B cell (primary cell): ENCODE data around the gene PLXNA3. TPM values are rescaled to one million over a fixed set of nuclear protein-coding genes. Genes with fewer than 3 reads are reported as not detected.

ENCODE experiments used
- ATAC-seq: fragments of 200-7000 bp; cut with Tn5 transposase; one replicate; pipeline ENCODE4 v1.10.0; 2021; ENCODE audit warnings: low read depth, mild to moderate bottlenecking, moderate number of reproducible peaks, moderate library complexity
- CTCF ChIA-PET: fragments of 350-600 bp; sonication (Branson Sonifier 250); formaldehyde crosslinking; loops from one replicate; lab custom pipeline; 2021; ENCODE audit warnings: antibody characterized with exemption, inconsistent platforms; lab: Charles Lee
- POLR2A ChIA-PET: fragments of 350-600 bp; sonication (Branson Sonifier 250); formaldehyde crosslinking; loops from one replicate; lab custom pipeline; 2021; ENCODE audit warnings: antibody characterized with exemption; lab: Charles Lee
- DNase-seq: peaks from one replicate; pipeline ENCODE4 v3.0.0; 2013
- H2AFZ ChIP-seq: 2 replicates; pipeline ENCODE4 v1.6.1; 2012; ENCODE audit warnings: mild to moderate bottlenecking, low read depth, low read length; ENCODE audit not compliant: insufficient read depth, poor library complexity, severe bottlenecking
- H3K27ac ChIP-seq, 2 donors: 1 replicate in 1 of 2; 2 replicates in 1 of 2; pipeline ENCODE4 v1.5.1; 2012 to 2013; ENCODE audit warnings: low read length in 2 of 2, mild to moderate bottlenecking in 2 of 2, moderate library complexity in 1 of 2
- H3K27me3 ChIP-seq, 4 experiments: fragments of 200-600 bp in 1 of 4; sonication (generic) in 1 of 4; replicated peaks in 1 of 4; 1 replicate in 2 of 4; 2 replicates in 2 of 4; pipeline versions ENCODE4 v1.6.1 to v1.7.0; 2013 to 2016; ENCODE audit warnings: low read length in 3 of 4, mild to moderate bottlenecking in 2 of 4, mixed read lengths in 1 of 4, moderate library complexity in 1 of 4; ENCODE audit not compliant: insufficient read depth in 4 of 4, control insufficient read depth in 3 of 4; ENCODE audit errors: control extremely low read depth in 1 of 4
- H3K36me3 ChIP-seq, 2 experiments: replicated peaks in 1 of 2; 1 replicate in 1 of 2; 2 replicates in 1 of 2; pipeline versions ENCODE4 v1.6.1 to v1.7.1; 2013; ENCODE audit warnings: low read length in 1 of 2; ENCODE audit not compliant: insufficient read depth in 2 of 2, control insufficient read depth in 1 of 2; ENCODE audit errors: control extremely low read depth in 1 of 2, extremely low read depth in 1 of 2
- H3K4me1 ChIP-seq, 2 donors: fragments of 200-600 bp in 1 of 2; sonication (generic) in 1 of 2; 1 replicate in 1 of 2; 2 replicates in 1 of 2; pipeline versions ENCODE4 v1.5.1 to v1.6.1; 2013 to 2017; ENCODE audit warnings: low read length in 2 of 2; ENCODE audit not compliant: control insufficient read depth in 2 of 2, insufficient read depth in 2 of 2
- H3K4me2 ChIP-seq: replicated peaks from 2 replicates; pipeline ENCODE3; 2012; ENCODE audit warnings: mild to moderate bottlenecking, low read depth, low read length; ENCODE audit not compliant: poor library complexity, severe bottlenecking
- H3K4me3 ChIP-seq, 5 experiments: fragments of 200-600 bp in 1 of 5; sonication (generic) in 1 of 5; 1 replicate in 3 of 5; 2 replicates in 2 of 5; pipeline versions ENCODE4 v1.5.1 to v1.7.0; 2011 to 2016; ENCODE audit warnings: low read length in 4 of 5, mild to moderate bottlenecking in 4 of 5, low read depth in 2 of 5, control low read depth in 1 of 5, moderate library complexity in 1 of 5; ENCODE audit not compliant: insufficient read depth in 1 of 5; ENCODE audit errors: control extremely low read depth in 1 of 5, extremely low read depth in 1 of 5
- H3K79me2 ChIP-seq: fragments of 200-600 bp; sonication (generic); one replicate; pipeline ENCODE4 v1.6.0; 2016; ENCODE audit warnings: low read length; ENCODE audit not compliant: control insufficient read depth, insufficient read depth
- H3K9ac ChIP-seq: fragments of 200-600 bp; sonication (generic); 2 replicates; pipeline ENCODE4 v1.6.1; 2017; ENCODE audit warnings: mild to moderate bottlenecking, low read length, moderate library complexity
- H3K9me3 ChIP-seq, 3 donors: one replicate each; pipeline versions ENCODE4 v1.6.1 to v1.7.1; 2013; ENCODE audit warnings: low read length in 2 of 3; ENCODE audit not compliant: control insufficient read depth in 2 of 3, insufficient read depth in 1 of 3; ENCODE audit errors: control extremely low read depth in 1 of 3
- H4K20me1 ChIP-seq: 2 replicates; pipeline ENCODE4 v1.6.0; 2012; ENCODE audit warnings: mild to moderate bottlenecking, low read length; ENCODE audit not compliant: insufficient read depth, control insufficient read depth, poor library complexity, severe bottlenecking
- H3K27ac Mint-ChIP-seq: one replicate; pipeline ENCODE4 v1.8.0; 2021; ENCODE audit warnings: mixed read lengths
- H3K27me3 Mint-ChIP-seq: one replicate; pipeline ENCODE4 v1.8.0; 2021; ENCODE audit warnings: mixed read lengths
- H3K4me1 Mint-ChIP-seq: one replicate; pipeline ENCODE4 v1.8.0; 2021; ENCODE audit warnings: mixed read lengths
- H3K4me3 Mint-ChIP-seq: one replicate; pipeline ENCODE4 v1.8.0; 2021; ENCODE audit warnings: mixed read lengths
- H3K9me3 Mint-ChIP-seq: one replicate; pipeline ENCODE4 v1.8.0; 2022; ENCODE audit warnings: mixed read lengths; ENCODE audit not compliant: insufficient read depth
- CTCF ChIP-seq: fragments of 200-600 bp; IDR thresholded peaks from one replicate; pipeline ENCODE4 v1.8.0; 2022; ENCODE audit warnings: antibody characterized with exemption, mild to moderate bottlenecking
- EZH2 ChIP-seq: IDR thresholded peaks from 2 replicates; pipeline ENCODE4 v1.6.1; 2012; ENCODE audit warnings: borderline replicate concordance, low read depth, mild to moderate bottlenecking, moderate library complexity, low read length; ENCODE audit not compliant: insufficient read depth, poor library complexity, severe bottlenecking
- WGBS: methylation state at CpG from one replicate; pipeline ENCODE4 v1.1.5; 2013; ENCODE audit warnings: missing lambda C conversion rate; ENCODE audit not compliant: insufficient coverage; 5-methylcytosine and 5-hydroxymethylcytosine counted together
- intact Hi-C: fragments of 100-400 bp; cut with micrococcal nuclease; formaldehyde crosslinking; loops from one replicate; pipeline ENCODE4 v1.10.0; 2022
- polyA plus RNA-seq: library from polyadenylated mRNA; depleted of rRNA; stranded (reverse); fragments of >200 nt; gene quantifications from 2 replicates; pipeline ENCODE4 v1.2.3, GENCODE V29; 2012
- total RNA-seq, 2 donors: library from RNA; stranded (reverse); fragments of 120-200 nt in 1 of 2; gene quantifications; 1 replicate in 1 of 2; 2 replicates in 1 of 2; pipeline versions ENCODE4 v1.2.3 to v1.2.4, GENCODE V29; 2013 to 2022

PLXNA3 gene
- total and polyA plus RNA-seq, 2 donors (not counting 1 experiment from before 2014, with no cell fraction given), result 68.6 to 114 TPM

GRCh38 chrX:154446430-154446829 is 11.7 kb upstream of the PLXNA3 start:
- Mint-ChIP-seq H3K4me3 (no peak overlapping the region), H3K27ac (no peak overlapping the region), H3K9me3 (no peaks in the 10 kb centered on the region), H3K4me1 (peaks cover 5% of the 10 kb centered on the region), H3K27me3 (no peaks in the 10 kb centered on the region)
- Histone ChIP-seq H3K4me2 (no peak overlapping the region), H2AFZ (no peak overlapping the region), H3K79me2 (peaks cover 10% of the 10 kb centered on the region), H3K4me3 (no peak overlapping the region), H3K36me3 (peaks cover 0 to 7% of the 10 kb centered on the region in 2 experiments), H3K27me3 (no peaks in the 10 kb centered on the region), H3K9ac (no peak overlapping the region), H3K4me1 (peaks cover 10 to 18% of the 10 kb centered on the region in 2 donors), H3K27ac (no peak overlapping the region), H4K20me1 (no peaks in the 10 kb centered on the region), H3K9me3 (no peaks in the 10 kb centered on the region)
- intact Hi-C loops, result no loop called here
- DNase-seq, result no peak
- no peak for TF ChIP-seq EZH2
- no peak for TF ChIP-seq CTCF
- 94% methylated on average over 3 of the region's 12 CpGs for WGBS
- POLR2A ChIA-PET, result no interaction called here
- no peak for ATAC-seq
- CTCF ChIA-PET, result no interaction called here

- DNase-seq (no peak), ATAC-seq (no peak)
- Mint-ChIP-seq H3K4me1 (peaks cover 1% of the 10 kb centered on the region), H3K4me3 (no peak overlapping the region), H3K9me3 (no peaks in the 10 kb centered on the region), H3K27ac (no peak overlapping the region), H3K27me3 (no peaks in the 10 kb centered on the region)
- Histone ChIP-seq H3K4me3 (no peak overlapping the region), H3K36me3 (peaks cover 0 to 7% of the 10 kb centered on the region in 2 experiments), H4K20me1 (no peaks in the 10 kb centered on the region), H3K79me2 (peaks cover 10% of the 10 kb centered on the region), H3K4me1 (peaks cover 8 to 15% of the 10 kb centered on the region in 2 donors), H3K4me2 (no peak overlapping the region), H3K9me3 (no peaks in the 10 kb centered on the region), H3K27me3 (no peaks in the 10 kb centered on the region), H3K27ac (no peak overlapping the region), H2AFZ (no peak overlapping the region), H3K9ac (no peak overlapping the region)
- TF ChIP-seq EZH2 (no peak), CTCF (no peak)
- ChIA-PET CTCF (interaction anchor here (0.8 kb wide), 1 partner anchor 50 kb away, joined by 4 read pairs; the partner anchor contains the start of gene RPL10), POLR2A (no interaction called here)
- intact Hi-C loops, result no loop called here
- WGBS, result 95% methylated on average over 8 of the region's 14 CpGs
Measured at GRCh38 chrX:154448484-154448883, 9.6 kb upstream of the PLXNA3 start.
